Stimulated activated CD4-positive, alpha-beta T cell treated with anti-CD3 and anti-CD28 coated beads, TNF-alpha, amount 100 ng/mL, for 1 hour (primary cell): ENCODE results near the gene IVNS1ABP.

Experiments used
- DNase-seq, 3 donors: peaks; one replicate each; pipeline ENCODE4 v3.0.0-alpha.2; 2020; ENCODE audit warnings: low read depth in 3 of 3, low spot score in 1 of 3

The IVNS1ABP gene

DNA sequence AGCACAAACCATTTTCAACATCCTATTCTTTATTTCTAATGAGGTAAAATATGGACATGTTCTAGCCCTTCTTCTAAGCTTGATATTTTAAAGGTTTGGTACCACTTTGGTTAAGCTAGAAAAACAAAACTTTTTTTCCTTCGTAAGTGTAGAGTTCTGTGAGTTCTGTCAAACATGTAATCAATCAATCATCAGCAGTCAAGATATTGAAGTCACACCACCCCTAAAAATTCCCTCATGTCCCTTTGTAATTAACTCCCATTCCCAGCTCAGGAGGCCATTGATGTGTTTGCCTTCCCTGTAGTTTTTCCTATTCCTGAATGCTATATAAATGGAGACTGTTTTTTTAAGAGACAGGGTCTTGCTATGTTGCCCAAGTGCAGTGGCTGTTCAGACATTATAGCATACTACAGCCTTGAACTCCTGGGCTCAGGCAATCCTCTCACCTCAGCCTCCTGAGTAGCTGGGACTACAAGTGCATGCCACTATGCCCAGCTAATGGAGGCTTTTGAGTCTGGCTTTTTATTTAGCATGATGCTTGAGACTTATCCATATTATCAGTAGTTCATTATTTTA is 23.0 kb downstream of the IVNS1ABP start:
- no peak for DNase-seq

GRCh38 chr1:185292237-185292636 is 24.8 kb downstream of the IVNS1ABP start:
- DNase-seq = no peak

DNA sequence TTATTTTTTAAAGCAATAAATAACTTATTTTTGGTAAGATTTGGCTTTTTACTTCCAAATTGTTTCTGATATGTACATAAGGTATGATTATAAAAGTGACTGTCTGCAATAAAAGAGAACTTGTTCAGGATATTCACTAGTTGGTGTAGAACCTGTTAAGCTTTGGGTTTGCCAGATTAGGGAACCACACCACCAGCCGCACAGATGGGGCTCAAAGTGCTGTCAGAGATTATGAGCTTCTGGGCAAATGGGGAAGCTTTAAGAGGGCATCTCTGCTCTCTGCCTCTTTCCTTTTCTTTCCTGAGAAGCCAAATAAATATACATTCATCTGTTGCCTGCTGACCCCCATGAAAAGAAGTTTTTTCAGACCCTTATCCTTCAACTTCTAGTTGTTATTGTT is 25.4 kb downstream of the IVNS1ABP start:
- no peak for DNase-seq

DNA sequence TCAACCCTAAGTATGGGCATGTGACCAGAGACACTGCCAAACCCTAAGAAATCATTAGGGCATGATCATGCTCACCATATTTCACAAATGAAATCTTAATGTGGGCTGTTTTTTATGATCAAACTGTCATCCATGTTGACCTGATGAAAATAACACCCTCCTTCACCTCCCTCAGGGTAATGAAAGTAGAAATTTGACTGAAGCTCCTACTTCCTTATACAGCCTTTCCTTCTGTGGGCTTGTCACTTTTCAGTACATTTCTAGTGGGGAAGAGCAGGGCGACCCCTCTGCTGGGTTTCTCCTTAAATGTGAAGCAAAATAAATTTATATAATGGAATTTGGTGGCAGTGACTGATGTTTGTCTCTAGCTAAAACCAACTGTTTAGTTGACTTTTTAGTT is 25.9 kb downstream of the IVNS1ABP start:
- DNase-seq = no peak

DNA sequence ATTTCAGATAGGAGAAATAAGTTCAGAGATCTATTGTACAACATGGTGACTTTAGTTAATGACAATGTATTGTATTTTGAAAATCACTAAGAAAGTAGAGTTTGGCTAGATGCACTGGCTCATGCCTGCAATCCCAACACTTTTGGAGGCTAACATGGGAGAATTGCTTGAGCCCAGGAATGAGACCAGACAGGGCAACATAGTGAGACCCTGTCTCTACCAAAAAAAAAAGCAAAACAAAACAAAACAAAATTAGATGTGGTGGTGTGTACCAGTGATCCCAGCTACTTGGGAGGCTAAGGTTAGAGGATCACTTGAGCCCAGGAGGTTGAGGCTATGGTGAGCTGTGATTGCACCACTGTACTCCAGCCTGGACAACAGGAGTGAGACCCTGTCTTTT is 27.2 kb downstream of the IVNS1ABP start:
- no peak for DNase-seq

DNA sequence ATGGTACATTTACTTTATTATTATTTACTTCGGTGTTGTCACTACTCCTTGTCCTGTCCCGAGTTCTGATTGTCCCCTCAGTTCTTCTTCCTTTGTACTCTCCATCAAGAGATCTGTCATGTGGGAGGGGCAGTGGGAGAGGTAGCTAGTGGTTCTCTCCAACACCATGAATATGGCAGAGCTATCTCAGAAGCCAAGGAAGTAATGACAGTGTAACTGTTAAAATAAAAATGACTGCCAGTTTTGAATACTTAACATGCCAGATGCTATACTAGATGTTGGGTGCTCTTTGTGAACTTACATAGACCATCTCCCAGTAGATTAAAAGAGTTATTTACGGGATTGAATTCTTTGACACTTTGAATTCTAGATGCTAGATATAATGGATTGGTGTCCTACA is 28.6 kb downstream of the IVNS1ABP start:
- no peak for DNase-seq

DNA sequence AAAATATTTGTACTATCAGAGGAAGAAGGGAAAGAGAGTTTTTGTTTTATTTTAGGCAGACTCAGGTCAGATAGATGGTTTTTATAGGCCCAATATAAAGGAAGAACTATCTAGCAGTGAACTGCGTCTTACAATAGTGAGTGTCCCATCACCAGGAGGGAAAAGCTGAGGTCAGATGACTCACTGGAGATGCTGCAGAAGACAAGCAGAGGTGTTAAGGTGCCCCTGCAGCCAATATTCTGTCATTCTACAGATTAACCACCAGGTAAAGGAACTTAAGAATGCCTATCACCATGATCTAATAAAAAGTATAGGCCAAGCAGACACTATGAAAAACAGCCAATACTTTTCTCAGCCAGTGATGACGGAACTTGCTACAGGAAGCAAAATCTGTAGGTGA is 29.6 kb downstream of the IVNS1ABP start:
- no peak for DNase-seq

- DNase-seq = no peak
Measured at GRCh38 chr1:185284533-185285276, 32.3 kb downstream of the IVNS1ABP start.

- DNase-seq = no peak
Measured at GRCh38 chr1:185284116-185284515, 32.9 kb downstream of the IVNS1ABP start.

GRCh38 chr1:185281245-185281644 is 35.8 kb downstream of the IVNS1ABP start:
- peak in 1 of 3 donors; percentile 5 for DNase-seq

- no peak for DNase-seq
Measured at GRCh38 chr1:185280589-185280988, 36.5 kb downstream of the IVNS1ABP start.

DNA sequence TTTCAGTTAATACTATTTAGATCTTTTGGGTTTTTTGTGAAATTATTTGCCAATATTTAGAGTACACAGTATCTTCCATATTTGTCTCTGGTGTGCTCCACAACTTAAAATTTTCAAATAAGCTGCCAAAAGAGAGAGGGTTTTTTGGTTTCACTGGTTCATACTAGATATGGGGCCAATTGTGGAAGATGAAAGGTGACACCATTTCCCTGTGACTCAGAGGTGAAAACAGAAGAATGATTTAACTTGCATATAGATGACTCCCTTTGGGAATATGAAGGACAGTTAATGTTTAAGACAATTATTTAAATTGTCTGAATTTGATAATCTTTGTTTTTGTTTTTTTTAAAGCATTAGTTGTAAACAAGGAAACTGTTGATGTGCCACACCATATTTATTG is 37.5 kb downstream of the IVNS1ABP start:
- DNase-seq = no peak

DNA sequence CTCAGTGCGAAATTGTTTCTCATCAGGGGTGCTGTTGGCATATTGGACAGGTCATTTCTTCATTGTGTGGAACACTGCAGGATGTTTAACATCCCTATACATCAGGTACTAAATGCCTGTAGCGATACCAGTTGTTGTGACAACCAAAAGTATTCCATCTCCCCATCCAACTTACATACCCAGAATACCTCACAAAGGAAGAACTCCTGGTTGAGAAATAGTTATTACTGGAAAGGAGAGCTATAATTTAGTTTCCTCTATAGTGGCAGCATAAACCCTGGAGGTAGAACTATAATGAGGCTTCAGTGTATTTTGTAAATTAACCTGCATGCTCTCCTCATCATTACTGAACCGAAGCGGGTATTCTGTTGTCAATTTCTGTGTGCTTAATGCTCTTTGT is 45.1 kb downstream of the IVNS1ABP start:
- no peak for DNase-seq

DNA sequence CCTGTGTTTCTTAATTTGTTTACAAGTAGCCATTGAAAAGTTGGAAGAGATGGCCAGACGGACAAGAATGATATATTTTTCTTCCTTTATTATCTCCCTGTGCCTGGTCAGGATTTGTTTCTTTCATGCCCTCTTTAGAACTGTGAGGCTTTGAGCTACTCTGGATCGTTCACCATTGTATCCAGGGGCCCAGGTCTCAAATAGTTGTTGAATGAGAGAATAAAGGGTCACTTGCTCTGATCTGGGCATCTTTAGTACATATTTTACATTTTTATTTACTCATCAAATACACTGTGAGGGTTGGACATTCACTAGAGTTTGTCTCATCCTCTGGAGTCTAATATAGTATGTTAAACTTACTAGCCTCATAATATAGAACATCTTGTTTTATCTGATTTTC is 48.7 kb downstream of the IVNS1ABP start:
- no peak for DNase-seq

DNA sequence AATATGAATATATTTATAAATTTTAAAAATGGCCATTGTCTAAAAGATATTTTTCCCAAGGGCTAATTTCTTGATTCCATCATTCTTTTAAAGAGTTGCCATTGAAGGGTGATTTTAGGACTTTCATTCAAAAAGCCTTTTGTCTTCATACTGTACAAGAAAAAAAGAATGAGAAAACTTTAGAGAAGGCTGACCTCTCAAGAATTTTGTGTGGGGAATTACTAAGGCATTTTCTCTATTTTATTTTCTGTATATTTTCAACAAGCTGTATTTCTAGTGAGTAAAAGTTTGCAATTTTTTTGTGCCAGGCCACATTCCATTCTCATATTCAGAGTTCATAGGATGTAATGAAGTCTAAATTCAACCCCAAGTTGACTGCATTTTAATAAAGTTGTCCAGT is 49.3 kb downstream of the IVNS1ABP start:
- no peak for DNase-seq

- DNase-seq = no peak
Measured at GRCh38 chr1:185267301-185267700, 49.7 kb downstream of the IVNS1ABP start.

DNA sequence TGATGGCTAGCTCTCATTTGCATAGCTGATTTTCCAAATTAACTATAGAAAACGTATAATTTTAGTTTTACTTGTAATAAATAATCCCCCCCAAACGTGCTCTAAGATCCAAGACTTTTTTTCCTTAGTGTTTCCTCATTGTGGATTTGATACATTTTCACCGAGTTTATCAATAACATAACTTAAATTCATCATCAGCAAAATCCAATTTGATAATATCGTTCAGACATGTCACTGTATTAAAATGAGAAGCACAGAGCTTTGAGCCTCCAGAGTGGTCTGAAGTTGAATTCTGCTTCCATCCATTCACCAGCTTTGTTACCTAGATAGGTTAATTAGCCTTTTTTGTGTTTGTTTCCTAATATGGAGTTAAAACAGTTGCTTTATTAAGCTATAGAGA is 51.7 kb downstream of the IVNS1ABP start:
- DNase-seq = no peak

DNA sequence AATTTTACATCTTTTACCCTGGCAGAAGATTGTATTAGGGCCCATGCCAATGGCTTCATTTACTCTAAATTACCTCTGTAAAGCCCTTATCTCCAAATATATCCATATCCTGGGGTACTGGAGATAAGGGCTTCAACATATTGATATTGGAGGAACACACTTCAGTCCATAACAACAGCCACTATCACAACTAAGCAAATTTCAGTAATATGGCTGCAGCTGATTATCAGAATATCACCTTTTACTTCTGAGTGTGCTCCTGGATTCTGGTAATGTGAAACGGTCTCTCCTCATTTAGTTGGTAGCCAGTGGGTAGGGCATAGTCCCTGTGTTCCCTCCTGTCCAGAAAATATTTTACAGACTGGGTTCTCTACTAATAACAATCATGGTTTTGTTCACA is 53.3 kb downstream of the IVNS1ABP start:
- no peak for DNase-seq

DNA sequence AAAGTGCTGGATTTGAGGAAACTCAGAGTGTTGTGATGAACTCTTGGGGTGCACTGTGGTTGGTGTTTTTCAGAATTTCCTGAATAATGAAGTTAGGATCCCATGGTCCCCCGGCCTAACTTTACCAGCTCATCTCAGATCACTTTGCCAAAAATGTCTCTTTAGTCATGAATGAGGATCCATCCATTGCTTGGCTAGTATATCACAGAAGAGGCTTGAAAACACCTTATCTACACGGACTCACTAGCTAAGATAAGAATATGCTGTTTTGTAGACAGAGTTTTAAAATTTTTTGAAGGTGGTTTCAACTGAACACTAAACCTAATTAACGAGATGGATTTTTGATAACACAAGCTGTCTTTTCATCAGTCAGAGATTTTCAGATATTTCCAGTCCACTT is 53.8 kb downstream of the IVNS1ABP start:
- DNase-seq = no peak

- no peak for DNase-seq
Measured at GRCh38 chr1:185262151-185262550, 54.9 kb downstream of the IVNS1ABP start.

GRCh38 chr1:185260611-185261010 is 56.4 kb downstream of the IVNS1ABP start:
- DNase-seq = no peak

GRCh38 chr1:185258676-185259075 is 58.4 kb downstream of the IVNS1ABP start:
- DNase-seq = no peak

GRCh38 chr1:185257950-185258208 is 59.2 kb downstream of the IVNS1ABP start:
- no peak for DNase-seq
